Muscle layer of colon (tissue), 2 donors: ENCODE measurements around the gene DNM2.
"Not testable (repeated sequence)": the region's sequence is repeated elsewhere in the genome, so short reads cannot be mapped to it uniquely, and the experiment has no call there.

Source experiments
- H3K27ac ChIP-seq: one replicate; pipeline ENCODE4 v1.7.0; 2013; ENCODE audit warnings: low read depth, mild to moderate bottlenecking, low read length, moderate library complexity
- H3K27me3 ChIP-seq, 2 donors: one replicate each; pipeline ENCODE4 v1.7.0; 2013; ENCODE audit warnings: low read length in 2 of 2, mild to moderate bottlenecking in 2 of 2; ENCODE audit not compliant: insufficient read depth in 2 of 2, control insufficient read depth in 1 of 2
- H3K36me3 ChIP-seq: one replicate; pipeline ENCODE4 v1.7.0; 2013; ENCODE audit warnings: mild to moderate bottlenecking, low read length; ENCODE audit not compliant: insufficient read depth
- H3K4me1 ChIP-seq: one replicate; pipeline ENCODE4 v1.7.0; 2013; ENCODE audit warnings: mild to moderate bottlenecking, low read length; ENCODE audit not compliant: insufficient read depth
- H3K4me3 ChIP-seq, 2 donors: one replicate each; pipeline ENCODE4 v1.7.0; 2013; ENCODE audit warnings: low read length in 2 of 2, low read depth in 1 of 2, mild to moderate bottlenecking in 1 of 2, moderate library complexity in 1 of 2
- H3K9ac ChIP-seq: one replicate; pipeline ENCODE4 v1.7.0; 2013; ENCODE audit warnings: low read length
- H3K9me3 ChIP-seq: one replicate; pipeline ENCODE4 v1.7.0; 2013; ENCODE audit warnings: mild to moderate bottlenecking, low read length
- donor health status: abdominal sarcoma.
- donor health status: Adenocarcinoma of cecum.

DNM2 gene

GRCh38 chr19:10717356-10718204 lies at the start of gene DNM2:
Gene DNM2, plus strand, starts transcription at chr19:10718079. Its CDS starts 164 bp downstream, at chr19:10718243.
- H3K27ac ChIP-seq = peak within 1 kb of the TSS; percentile 84
- peak within 1 kb of the TSS; percentile 67 to 84 for H3K4me3 ChIP-seq
- H3K36me3 ChIP-seq = peaks cover 10% of the 10 kb centered on the region
- H3K9ac ChIP-seq = peak within 1 kb of the TSS; percentile 78
- peaks cover 25% of the 10 kb centered on the region for H3K4me1 ChIP-seq
- no peaks in the 10 kb centered on the region for H3K9me3 ChIP-seq
- no peaks in the 10 kb centered on the region for H3K27me3 ChIP-seq

GRCh38 chr19:10669246-10669645 lies 48.6 kb upstream of the DNM2 start:
- Histone ChIP-seq H3K4me3 (no peak overlapping the region), H3K27ac (no peak overlapping the region), H3K36me3 (peaks cover 33% of the 10 kb centered on the region), H3K4me1 (peaks cover 32% of the 10 kb centered on the region), H3K9ac (no peak overlapping the region), H3K9me3 (no peaks in the 10 kb centered on the region), H3K27me3 (no peaks in the 10 kb centered on the region)

- Histone ChIP-seq H3K9ac (no peak overlapping the region), H3K27ac (no peak overlapping the region), H3K27me3 (no peaks in the 10 kb centered on the region), H3K36me3 (peaks cover 33% of the 10 kb centered on the region), H3K9me3 (no peaks in the 10 kb centered on the region), H3K4me3 (no peak overlapping the region), H3K4me1 (peaks cover 32% of the 10 kb centered on the region)
These were observed 47.7 kb upstream of the DNM2 start for GRCh38 chr19:10670182-10670581.

GRCh38 chr19:10670876-10671804 lies 46.7 kb upstream of the DNM2 start:
- Histone ChIP-seq H3K9ac (no peak overlapping the region), H3K36me3 (peaks cover 39% of the 10 kb centered on the region), H3K4me3 (no peak overlapping the region), H3K4me1 (peaks cover 28% of the 10 kb centered on the region), H3K27me3 (no peaks in the 10 kb centered on the region), H3K27ac (no peak overlapping the region), H3K9me3 (no peaks in the 10 kb centered on the region)

GRCh38 chr19:10671922-10672321 lies 46.0 kb upstream of the DNM2 start:
- not testable (repeated sequence) for H3K27ac ChIP-seq, H3K9ac ChIP-seq, H3K27me3 ChIP-seq, H3K4me3 ChIP-seq, H3K9me3 ChIP-seq
- Histone ChIP-seq H3K36me3 (peaks cover 39% of the 10 kb centered on the region), H3K4me1 (peaks cover 22% of the 10 kb centered on the region)

GRCh38 chr19:10675214-10675613 lies 42.7 kb upstream of the DNM2 start:
- not testable (repeated sequence) for H3K9me3 ChIP-seq, H3K4me3 ChIP-seq, H3K27me3 ChIP-seq, H3K9ac ChIP-seq, H3K27ac ChIP-seq
- peaks cover 11% of the 10 kb centered on the region for H3K4me1 ChIP-seq
- H3K36me3 ChIP-seq = peaks cover 66% of the 10 kb centered on the region

- H3K27me3 ChIP-seq = no peaks in the 10 kb centered on the region
- H3K4me3 ChIP-seq = no peak overlapping the region
- H3K36me3 ChIP-seq = peaks cover 77% of the 10 kb centered on the region
- no peak overlapping the region for H3K9ac ChIP-seq
- H3K9me3 ChIP-seq = no peaks in the 10 kb centered on the region
- no peaks in the 10 kb centered on the region for H3K4me1 ChIP-seq
- H3K27ac ChIP-seq = no peak overlapping the region
These were observed 40.1 kb upstream of the DNM2 start for GRCh38 chr19:10677751-10678150.

- H3K27me3 ChIP-seq = no peaks in the 10 kb centered on the region
- H3K27ac ChIP-seq = no peak overlapping the region
- peaks cover 77% of the 10 kb centered on the region for H3K36me3 ChIP-seq
- no peak overlapping the region for H3K9ac ChIP-seq
- H3K9me3 ChIP-seq = no peaks in the 10 kb centered on the region
- H3K4me1 ChIP-seq = no peaks in the 10 kb centered on the region
- H3K4me3 ChIP-seq = no peak overlapping the region
These were observed 39.1 kb upstream of the DNM2 start for GRCh38 chr19:10678813-10679212.

- Histone ChIP-seq H3K36me3 (peaks cover 87% of the 10 kb centered on the region), H3K27ac (no peak overlapping the region), H3K27me3 (no peaks in the 10 kb centered on the region)
These were observed 38.1 kb upstream of the DNM2 start for GRCh38 chr19:10679743-10680142.

GRCh38 chr19:10680545-10681135 lies 37.2 kb upstream of the DNM2 start:
- Histone ChIP-seq H3K36me3 (peaks cover 91% of the 10 kb centered on the region), H3K9me3 (no peaks in the 10 kb centered on the region)

More at GRCh38 chr19:10679743-10680142, 38.1 kb upstream of the DNM2 start:
- Histone ChIP-seq H3K4me1 (no peaks in the 10 kb centered on the region), H3K4me3 (no peak overlapping the region), H3K9me3 (no peaks in the 10 kb centered on the region), H3K9ac (no peak overlapping the region)

GRCh38 chr19:10681658-10682057 lies 36.2 kb upstream of the DNM2 start:
- Histone ChIP-seq H3K27me3 (no peaks in the 10 kb centered on the region), H3K36me3 (peaks cover 93% of the 10 kb centered on the region), H3K27ac (no peak overlapping the region), H3K9me3 (no peaks in the 10 kb centered on the region), H3K4me1 (no peaks in the 10 kb centered on the region), H3K9ac (no peak overlapping the region), H3K4me3 (no peak overlapping the region)

More at GRCh38 chr19:10680545-10681135, 37.2 kb upstream of the DNM2 start:
- no peaks in the 10 kb centered on the region for H3K4me1 ChIP-seq
- no peaks in the 10 kb centered on the region for H3K27me3 ChIP-seq
- no peak overlapping the region for H3K9ac ChIP-seq
- no peak overlapping the region for H3K27ac ChIP-seq
- no peak overlapping the region for H3K4me3 ChIP-seq
